Neural crest cell (in vitro differentiated cells): Measurements from ENCODE around the gene OLFM1. TPM values are rescaled to one million over a fixed set of nuclear protein-coding genes. Genes with fewer than 3 reads are reported as not detected.
A peak's percentile ranks its signal among the peaks of the same experiment; 100 is the strongest.

Source experiments
- DNase-seq: peaks from one replicate; pipeline ENCODE4 v3.0.0; 2021; ENCODE audit warnings: low read depth, mixed read lengths, low spot score
- H3K27ac Mint-ChIP-seq: one replicate; pipeline ENCODE4 v1.8.0; 2021; ENCODE audit warnings: mild to moderate bottlenecking, mixed read lengths; ENCODE audit not compliant: unreplicated experiment
- H3K27me3 Mint-ChIP-seq: 2 replicates; pipeline ENCODE4 v1.8.0; 2021; ENCODE audit warnings: low read depth, mild to moderate bottlenecking, mixed read lengths
- H3K36me3 Mint-ChIP-seq: 2 replicates; pipeline ENCODE4 v1.8.0; 2021; ENCODE audit warnings: low read depth, mild to moderate bottlenecking, mixed read lengths
- H3K4me1 Mint-ChIP-seq: 2 replicates; pipeline ENCODE4 v1.8.0; 2021; ENCODE audit warnings: mixed read lengths
- H3K4me3 Mint-ChIP-seq: one replicate; pipeline ENCODE4 v1.8.0; 2021; ENCODE audit warnings: mild to moderate bottlenecking, mixed read lengths
- H3K9me3 Mint-ChIP-seq: 2 replicates; pipeline ENCODE4 v1.8.0; 2021; ENCODE audit warnings: mixed read lengths
- total RNA-seq: library from RNA; stranded (reverse); gene quantifications from 2 replicates; pipeline ENCODE4 v1.2.1, GENCODE V29; 2021
- TF ChIP-seq, protein P1 (sequence below): fragments of 200-600 bp; sonication (generic); conservative IDR thresholded peaks from 2 replicates; pipeline ENCODE4 v1.5.0; 2021; ENCODE audit warnings: antibody characterized with exemption, mild to moderate bottlenecking

The OLFM1 gene
- total RNA-seq, 1 donor from 2014 or later = 27.2 TPM

DNA sequence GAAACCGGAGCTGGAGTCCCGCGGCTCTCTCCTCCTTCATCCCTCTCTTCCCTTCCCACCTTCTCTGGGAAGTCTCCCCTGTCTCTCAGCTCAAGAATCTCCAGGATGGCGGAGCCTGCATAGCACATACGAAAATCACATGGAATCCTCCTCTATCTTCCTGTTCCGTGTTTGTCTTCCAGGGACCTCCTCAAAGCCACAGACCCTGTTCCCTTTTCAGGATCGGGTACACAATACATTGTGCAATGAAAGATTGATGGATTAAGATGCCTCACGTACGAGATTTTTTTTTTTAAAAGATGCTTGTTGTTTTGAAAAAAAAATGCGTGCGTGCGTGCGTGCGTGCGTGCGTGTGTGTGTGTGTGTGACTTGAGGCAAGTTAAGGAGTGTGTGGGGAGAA, 46.6 kb upstream of the OLFM1 start:
- DNase-seq = no peak
- Mint-ChIP-seq H3K36me3 (no peaks in the 10 kb centered on the region), H3K27me3 (peaks cover 4% of the 10 kb centered on the region), H3K4me1 (no peaks in the 10 kb centered on the region), H3K9me3 (no peaks in the 10 kb centered on the region), H3K4me3 (no peak overlapping the region), H3K27ac (no peak overlapping the region)
- TF ChIP-seq, protein P1, sequence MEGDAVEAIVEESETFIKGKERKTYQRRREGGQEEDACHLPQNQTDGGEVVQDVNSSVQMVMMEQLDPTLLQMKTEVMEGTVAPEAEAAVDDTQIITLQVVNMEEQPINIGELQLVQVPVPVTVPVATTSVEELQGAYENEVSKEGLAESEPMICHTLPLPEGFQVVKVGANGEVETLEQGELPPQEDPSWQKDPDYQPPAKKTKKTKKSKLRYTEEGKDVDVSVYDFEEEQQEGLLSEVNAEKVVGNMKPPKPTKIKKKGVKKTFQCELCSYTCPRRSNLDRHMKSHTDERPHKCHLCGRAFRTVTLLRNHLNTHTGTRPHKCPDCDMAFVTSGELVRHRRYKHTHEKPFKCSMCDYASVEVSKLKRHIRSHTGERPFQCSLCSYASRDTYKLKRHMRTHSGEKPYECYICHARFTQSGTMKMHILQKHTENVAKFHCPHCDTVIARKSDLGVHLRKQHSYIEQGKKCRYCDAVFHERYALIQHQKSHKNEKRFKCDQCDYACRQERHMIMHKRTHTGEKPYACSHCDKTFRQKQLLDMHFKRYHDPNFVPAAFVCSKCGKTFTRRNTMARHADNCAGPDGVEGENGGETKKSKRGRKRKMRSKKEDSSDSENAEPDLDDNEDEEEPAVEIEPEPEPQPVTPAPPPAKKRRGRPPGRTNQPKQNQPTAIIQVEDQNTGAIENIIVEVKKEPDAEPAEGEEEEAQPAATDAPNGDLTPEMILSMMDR = no peak

DNA sequence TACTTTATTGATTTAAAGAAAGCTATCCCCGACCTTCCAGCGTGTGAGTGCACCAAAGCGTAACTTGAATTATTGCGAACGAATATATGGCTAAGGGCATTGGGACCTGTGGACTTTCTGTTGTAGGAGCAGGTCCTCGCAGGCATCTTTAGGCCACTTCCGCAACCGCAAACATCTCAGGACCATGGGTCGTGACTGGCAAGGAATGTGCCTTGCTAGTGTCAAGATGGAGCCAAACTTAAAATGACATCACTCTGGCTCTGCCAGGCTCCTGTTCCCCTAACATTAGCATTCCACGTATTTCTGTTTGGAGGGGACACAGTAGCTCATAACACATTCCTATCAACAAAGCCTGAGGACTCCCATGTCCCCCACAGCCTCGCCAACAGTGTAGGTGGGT, 44.1 kb upstream of the OLFM1 start:
- DNase-seq = no peak
- Mint-ChIP-seq H3K4me1 (no peaks in the 10 kb centered on the region), H3K9me3 (no peaks in the 10 kb centered on the region), H3K27me3 (peaks cover 4% of the 10 kb centered on the region), H3K36me3 (no peaks in the 10 kb centered on the region), H3K4me3 (no peak overlapping the region), H3K27ac (no peak overlapping the region)
- TF ChIP-seq, protein P1 = no peak

DNA sequence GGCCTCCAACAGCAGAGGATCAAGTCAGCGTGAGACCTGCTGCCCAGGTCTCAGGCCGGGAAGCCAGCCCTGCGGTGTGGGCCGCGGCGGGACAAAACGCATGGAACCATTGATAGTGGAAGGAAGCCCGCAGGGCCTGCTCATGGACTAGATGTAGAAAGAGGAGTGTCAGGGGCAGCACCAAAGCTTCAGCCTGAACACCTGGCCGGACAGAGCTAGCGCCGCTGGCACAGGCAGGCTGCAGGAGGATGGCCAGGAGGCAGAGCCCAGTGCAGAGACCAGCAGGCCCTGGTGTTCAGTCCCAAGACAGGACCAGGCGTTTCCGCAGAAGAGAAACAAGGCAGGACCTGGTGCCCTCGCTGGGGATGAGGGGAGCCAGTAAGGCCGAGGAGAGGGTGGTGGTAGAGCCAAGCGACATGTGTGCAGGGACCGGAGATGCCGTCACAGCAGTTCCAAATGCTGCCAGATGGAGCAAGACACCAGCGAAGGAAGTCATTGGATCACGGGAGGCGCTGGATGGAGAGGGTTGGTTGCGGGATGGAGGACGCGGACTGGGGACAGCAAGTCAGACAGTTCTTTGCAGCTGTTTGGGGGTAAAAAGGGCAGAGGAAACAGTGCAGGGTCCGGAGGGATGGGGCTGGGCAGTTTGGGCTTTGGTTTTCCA, 42.1 kb upstream of the OLFM1 start:
- TF ChIP-seq, protein P1 = no peak
- peaks cover under 1% of the 10 kb centered on the region for H3K4me1 Mint-ChIP-seq
- H3K27me3 Mint-ChIP-seq = peaks cover 4% of the 10 kb centered on the region
- H3K4me3 Mint-ChIP-seq = no peak overlapping the region
- DNase-seq = no peak
- H3K27ac Mint-ChIP-seq = peak overlapping the region; percentile 35
- no peaks in the 10 kb centered on the region for H3K36me3 Mint-ChIP-seq
- no peaks in the 10 kb centered on the region for H3K9me3 Mint-ChIP-seq

DNA sequence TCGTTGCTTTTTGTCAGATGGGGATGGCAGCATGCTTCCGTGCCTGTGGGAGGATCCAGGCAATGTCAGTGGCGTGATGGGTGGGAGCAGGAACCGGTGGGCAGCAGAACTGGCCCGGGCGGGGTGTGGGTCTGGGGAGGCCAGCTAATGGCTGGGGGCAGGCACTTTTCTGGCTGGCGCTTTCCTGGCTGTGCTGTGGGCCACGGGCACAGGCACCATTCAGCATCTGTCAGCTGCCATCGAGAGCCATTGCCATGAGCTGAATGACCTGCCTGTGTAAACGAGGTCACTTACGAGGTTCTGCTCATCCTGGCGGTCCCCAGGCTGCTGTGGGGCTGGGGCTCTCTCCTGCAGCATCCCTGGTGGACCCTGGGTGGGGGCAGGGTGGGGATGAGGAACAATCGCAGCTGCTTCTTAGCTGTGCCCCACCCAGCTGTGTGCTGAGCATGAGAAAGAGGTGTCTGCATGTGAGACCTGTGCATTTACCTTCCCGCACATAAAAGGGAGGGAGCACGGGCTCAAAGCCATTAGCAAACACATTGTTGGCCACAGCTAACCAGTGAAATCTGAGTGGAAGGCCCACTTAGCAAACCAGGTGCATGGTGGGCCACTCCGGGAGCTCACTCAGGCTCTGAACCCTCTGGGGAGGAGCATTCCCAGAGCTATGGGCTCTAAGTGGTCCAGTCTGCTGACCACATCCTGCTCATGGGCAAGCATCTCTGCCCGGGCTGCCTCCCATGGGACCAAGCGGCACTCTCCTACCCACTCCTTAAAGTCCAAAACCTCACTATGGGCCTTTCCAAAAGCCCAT, 41.3 kb upstream of the OLFM1 start:
- Mint-ChIP-seq H3K4me1 (peaks cover 4% of the 10 kb centered on the region), H3K36me3 (no peaks in the 10 kb centered on the region), H3K9me3 (no peaks in the 10 kb centered on the region), H3K27me3 (no peaks in the 10 kb centered on the region), H3K27ac (peak overlapping the region; percentile 35), H3K4me3 (no peak overlapping the region)
- TF ChIP-seq, protein P1 = no peak
- DNase-seq = no peak

DNA sequence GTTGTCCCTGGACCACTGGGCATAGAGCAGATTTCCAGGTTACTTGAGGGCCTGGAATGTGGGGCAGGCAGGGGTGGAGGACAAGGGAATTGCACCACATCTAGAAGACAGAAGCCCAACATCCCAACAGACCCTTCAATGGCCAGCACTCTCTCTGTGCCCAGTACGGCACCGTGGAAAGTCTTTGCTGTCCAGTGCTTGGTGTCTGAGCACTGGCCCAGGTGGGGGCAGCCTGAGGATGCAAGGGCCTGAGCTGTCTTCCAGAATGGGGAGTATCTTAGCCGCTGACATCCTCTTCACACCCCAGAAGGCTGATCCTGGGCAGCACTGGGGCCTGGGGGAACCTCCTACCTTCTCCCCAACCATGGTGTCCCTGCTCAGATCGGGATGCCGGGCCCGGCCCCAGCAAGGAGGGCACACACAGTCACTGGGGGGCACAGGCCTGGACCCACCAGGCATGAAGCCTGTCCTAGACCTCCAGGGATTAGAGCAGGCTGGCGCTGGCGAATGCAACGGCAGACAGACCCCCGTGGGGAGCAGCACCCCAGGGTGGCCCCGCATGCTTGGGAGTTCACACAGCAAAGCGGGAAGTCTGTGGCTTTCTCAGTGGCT, 40.6 kb upstream of the OLFM1 start:
- no peak overlapping the region for H3K27ac Mint-ChIP-seq

More for the DNA sequence above, 40.6 kb upstream of the OLFM1 start:
- TF ChIP-seq, protein P1 = no peak
- no peak for DNase-seq
- no peaks in the 10 kb centered on the region for H3K36me3 Mint-ChIP-seq
- H3K27me3 Mint-ChIP-seq = no peaks in the 10 kb centered on the region
- peaks cover 4% of the 10 kb centered on the region for H3K4me1 Mint-ChIP-seq
- no peak overlapping the region for H3K4me3 Mint-ChIP-seq
- no peaks in the 10 kb centered on the region for H3K9me3 Mint-ChIP-seq
